CD4-positive, alpha-beta T cell treated with Interferon gamma for 1 hour (primary cell): ENCODE data around the gene PRKG1.
"Not testable (repeated sequence)": the region's sequence is repeated elsewhere in the genome, so short reads cannot be mapped to it uniquely, and the experiment has no call there.

Source experiments
- DNase-seq: peaks from one replicate; pipeline ENCODE4 v3.0.0-alpha.2; 2020

The PRKG1 gene

GRCh38 chr10:51342381-51342780 lies 268.1 kb downstream of the PRKG1 start:
- DNase-seq: no peak

GRCh38 chr10:51343391-51343790 lies 269.1 kb downstream of the PRKG1 start:
- DNase-seq: no peak

- no peak for DNase-seq
Observed at GRCh38 chr10:51344371-51344770, 270.1 kb downstream of the PRKG1 start.

GRCh38 chr10:51348622-51349021 lies 274.3 kb downstream of the PRKG1 start:
- no peak for DNase-seq

- no peak for DNase-seq
Observed at GRCh38 chr10:51357170-51357569, 282.9 kb downstream of the PRKG1 start.

- DNase-seq: no peak
Observed at GRCh38 chr10:51358227-51358626, 283.9 kb downstream of the PRKG1 start.

GRCh38 chr10:51363415-51363814 lies 289.1 kb downstream of the PRKG1 start:
- no peak for DNase-seq

GRCh38 chr10:51364674-51365073 lies 290.4 kb downstream of the PRKG1 start:
- DNase-seq: no peak

GRCh38 chr10:51366044-51366443 lies 291.8 kb downstream of the PRKG1 start:
- no peak for DNase-seq

- DNase-seq: no peak
Observed at GRCh38 chr10:51367127-51367526, 292.8 kb downstream of the PRKG1 start.

- no peak for DNase-seq
Observed at GRCh38 chr10:51367694-51368093, 293.4 kb downstream of the PRKG1 start.

GRCh38 chr10:51368943-51369342 lies 294.7 kb downstream of the PRKG1 start:
- no peak for DNase-seq

- DNase-seq: no peak
Observed at GRCh38 chr10:51369903-51370302, 295.6 kb downstream of the PRKG1 start.

GRCh38 chr10:51371743-51372142 lies 297.5 kb downstream of the PRKG1 start:
- no peak for DNase-seq

GRCh38 chr10:51375790-51376189 lies 301.5 kb downstream of the PRKG1 start:
- DNase-seq: no peak

GRCh38 chr10:51377070-51377931 lies 303.0 kb downstream of the PRKG1 start:
- DNase-seq: no peak

GRCh38 chr10:51377932-51378599 lies 303.8 kb downstream of the PRKG1 start:
- no peak for DNase-seq

GRCh38 chr10:51382181-51382580 lies 307.9 kb downstream of the PRKG1 start:
- DNase-seq: no peak

GRCh38 chr10:51384971-51385370 lies 310.7 kb downstream of the PRKG1 start:
- DNase-seq: no peak

GRCh38 chr10:51386248-51386885 lies 312.1 kb downstream of the PRKG1 start:
- DNase-seq: no peak

- DNase-seq: no peak
Observed at GRCh38 chr10:51389415-51390321, 315.4 kb downstream of the PRKG1 start.

GRCh38 chr10:51393006-51393405 lies 318.7 kb downstream of the PRKG1 start:
- DNase-seq: not testable (repeated sequence)

GRCh38 chr10:51394039-51394438 lies 319.8 kb downstream of the PRKG1 start:
- no peak for DNase-seq
